IMR-90 (cell line): ENCODE results near the gene MAB21L4. TPM values are rescaled to one million over a fixed set of nuclear protein-coding genes. Genes with fewer than 3 reads are reported as not detected.

Experiments used
- ATAC-seq: fragments of 200-7000 bp; cut with Tn5 transposase; 2 replicates; pipeline ENCODE4 v1.9.1; 2020; ENCODE audit warnings: low read depth, mild to moderate bottlenecking, moderate library complexity
- BruUV-seq: library from RNA; stranded (reverse); fragments of 400-500 nt; replicated peaks from 2 replicates; lab custom pipeline; 2021; lab: Mats Ljungman, UMichigan
- CTCF ChIA-PET: fragments of 300-600 bp; formaldehyde crosslinking; extraction: SDS; loops from one replicate; lab custom pipeline; 2021; ENCODE audit warnings: antibody characterized with exemption; lab: Yijun Ruan, JAX
- POLR2A ChIA-PET: fragments of 300-600 bp; sonication (Branson Sonifier 250); formaldehyde crosslinking; loops from one replicate; lab custom pipeline; 2022; ENCODE audit warnings: antibody characterized with exemption; ENCODE audit not compliant: unreplicated experiment; lab: Charles Lee
- DNase-seq: peaks from one replicate; pipeline ENCODE4 v3.0.0; 2013
- H2AFZ ChIP-seq: replicated peaks from 2 replicates; pipeline ENCODE3; 2013; ENCODE audit warnings: low read length, mild to moderate bottlenecking; ENCODE audit not compliant: poor library complexity
- H2AK5ac ChIP-seq: 2 replicates; pipeline ENCODE4 v1.6.1; 2013; ENCODE audit warnings: low read depth, low read length, inconsistent platforms
- H2AK9ac ChIP-seq: replicated peaks from 2 replicates; pipeline ENCODE3; 2013; ENCODE audit warnings: mild to moderate bottlenecking, low read depth, low read length, moderate library complexity; ENCODE audit not compliant: poor library complexity
- H2BK120ac ChIP-seq: 2 replicates; pipeline ENCODE4 v1.6.1; 2013; ENCODE audit warnings: low read depth, low read length, inconsistent platforms
- H2BK15ac ChIP-seq: 3 replicates; pipeline ENCODE4 v1.6.1; 2013; ENCODE audit warnings: low read depth, low read length, inconsistent platforms
- H2BK20ac ChIP-seq: 2 replicates; pipeline ENCODE4 v1.6.1; 2013; ENCODE audit warnings: low read depth, mild to moderate bottlenecking, inconsistent platforms, low read length, moderate library complexity
- H2BK5ac ChIP-seq: 2 replicates; pipeline ENCODE4 v1.6.1; 2013; ENCODE audit warnings: mild to moderate bottlenecking, low read depth, low read length, inconsistent platforms; ENCODE audit not compliant: poor library complexity, severe bottlenecking
- H3K14ac ChIP-seq: replicated peaks from 2 replicates; pipeline ENCODE4 v1.6.1; 2013; ENCODE audit warnings: low read depth, low read length, inconsistent platforms
- H3K18ac ChIP-seq: 2 replicates; pipeline ENCODE4 v1.6.1; 2013; ENCODE audit warnings: low read depth, low read length, control low read depth
- H3K23ac ChIP-seq: 2 replicates; pipeline ENCODE4 v1.6.1; 2013; ENCODE audit warnings: low read depth, low read length, inconsistent platforms
- H3K27ac ChIP-seq: 2 replicates; pipeline ENCODE4 v1.5.1; 2013; ENCODE audit warnings: mild to moderate bottlenecking, control low read depth, low read length; ENCODE audit not compliant: insufficient read depth
- H3K27me3 ChIP-seq: 2 replicates; pipeline ENCODE4 v1.6.1; 2013; ENCODE audit warnings: low read length; ENCODE audit not compliant: control insufficient read depth, insufficient read depth
- H3K36me3 ChIP-seq: 2 replicates; pipeline ENCODE4 v1.6.1; 2013; ENCODE audit warnings: low read length, mixed read lengths; ENCODE audit not compliant: control insufficient read depth, insufficient read depth
- H3K4ac ChIP-seq: 2 replicates; pipeline ENCODE4 v1.6.1; 2013; ENCODE audit warnings: low read depth, low read length, inconsistent platforms
- H3K4me1 ChIP-seq: 2 replicates; pipeline ENCODE4 v1.6.1; 2013; ENCODE audit warnings: low read length, mixed read lengths; ENCODE audit not compliant: control insufficient read depth, insufficient read depth
- H3K4me2 ChIP-seq: 2 replicates; pipeline ENCODE4 v1.6.1; 2013; ENCODE audit warnings: low read depth, mild to moderate bottlenecking, control low read depth, low read length, moderate library complexity
- H3K4me3 ChIP-seq: 2 replicates; pipeline ENCODE4 v1.5.1; 2013; ENCODE audit warnings: low read depth, mild to moderate bottlenecking, control low read depth, low read length, moderate library complexity; ENCODE audit not compliant: insufficient read depth
- H3K56ac ChIP-seq: 2 replicates; pipeline ENCODE4 v1.6.1; 2013; ENCODE audit warnings: low read length, inconsistent platforms; ENCODE audit not compliant: insufficient read depth; ENCODE audit errors: extremely low read depth
- H3K79me1 ChIP-seq, 2 experiments: 2 replicates each; pipeline ENCODE4 v1.6.1; 2013; ENCODE audit warnings: low read length in 2 of 2, inconsistent platforms in 1 of 2, low read depth in 1 of 2
- H3K9ac ChIP-seq: 2 replicates; pipeline ENCODE4 v1.6.1; 2013; ENCODE audit warnings: low read depth, low read length, control low read depth
- H3K9me1 ChIP-seq: 2 replicates; pipeline ENCODE4 v1.6.1; 2013; ENCODE audit warnings: low read length, inconsistent platforms; ENCODE audit not compliant: insufficient read depth
- H3K9me3 ChIP-seq: 2 replicates; pipeline ENCODE4 v1.6.1; 2013; ENCODE audit warnings: low read length; ENCODE audit not compliant: control insufficient read depth, insufficient read depth
- H4K20me1 ChIP-seq: 2 replicates; pipeline ENCODE4 v1.6.1; 2013; ENCODE audit warnings: low read length, inconsistent platforms; ENCODE audit not compliant: insufficient read depth
- H4K5ac ChIP-seq: 2 replicates; pipeline ENCODE4 v1.6.1; 2013; ENCODE audit warnings: mild to moderate bottlenecking, low read depth, low read length, control low read depth
- H4K8ac ChIP-seq, 2 experiments: 2 replicates each; pipeline ENCODE4 v1.6.1; 2013; ENCODE audit warnings: low read depth in 2 of 2, low read length in 2 of 2, control low read depth in 1 of 2, inconsistent platforms in 1 of 2
- H4K91ac ChIP-seq: 2 replicates; pipeline ENCODE4 v1.6.1; 2013; ENCODE audit warnings: low read depth, low read length, inconsistent platforms; ENCODE audit not compliant: insufficient read depth
- CHD1 ChIP-seq: IDR thresholded peaks from 2 replicates; pipeline ENCODE4 v1.6.1; 2012; ENCODE audit warnings: low read depth, low read length, improper control_type of control experiment
- MAFK ChIP-seq: IDR thresholded peaks from 2 replicates; pipeline ENCODE4 v1.6.1; 2012; ENCODE audit warnings: low read depth, low read length, improper control_type of control experiment
- MXI1 ChIP-seq: IDR thresholded peaks from 2 replicates; pipeline ENCODE4 v1.6.1; 2012; ENCODE audit warnings: low read depth, mild to moderate bottlenecking, low read length, moderate library complexity, borderline replicate concordance
- RCOR1 ChIP-seq: IDR thresholded peaks from 2 replicates; pipeline ENCODE4 v1.6.1; 2012; ENCODE audit warnings: mild to moderate bottlenecking, low read length, improper control_type of control experiment; ENCODE audit not compliant: insufficient replicate concordance
- WGBS, 2 experiments: methylation state at CpG; one replicate each; pipeline versions ENCODE4 v1.1.5 to v1.1.7; 2013; ENCODE audit warnings: missing lambda C conversion rate in 2 of 2; ENCODE audit not compliant: insufficient read length in 1 of 2; ENCODE audit errors: extremely low coverage in 2 of 2; 5-methylcytosine and 5-hydroxymethylcytosine counted together
- dilution Hi-C: fragments of 300-500 bp; cut with HindIII; formaldehyde crosslinking; loops from one replicate; pipeline ENCODE4 v1.14.3; 2018; ENCODE audit warnings: low sequenced_read_pairs; ENCODE audit not compliant: unreplicated experiment
- in situ Hi-C: fragments of 300-500 bp; cut with MboI; formaldehyde crosslinking; loops from 3 replicates; pipeline ENCODE4 v1.14.3; 2019; ENCODE audit warnings: low sequenced_read_pairs, inconsistent platforms, mixed read lengths
- intact Hi-C: fragments of 100-400 bp; cut with micrococcal nuclease; formaldehyde crosslinking; loops from 2 replicates; pipeline ENCODE4 v1.10.0; 2022
- polyA plus RNA-seq, 3 experiments: library from polyadenylated mRNA; depleted of rRNA; stranded (reverse); fragments of >200 nt; gene quantifications; 2 replicates each; pipeline ENCODE4 v1.2.3, GENCODE V29; 2012; ENCODE audit warnings: low replicate concordance in 1 of 3
- total RNA-seq: library from RNA; depleted of rRNA; stranded (reverse); fragments of >200 nt; gene quantifications from 2 replicates; pipeline ENCODE4 v1.2.3, GENCODE V29; 2012
- TF ChIP-seq, protein P1 (sequence below): fragments of 150-350 bp; IDR thresholded peaks from 2 replicates; pipeline ENCODE4 v1.6.1; 2016; ENCODE audit warnings: low read depth, mild to moderate bottlenecking, low read length, moderate library complexity, borderline replicate concordance
- TF ChIP-seq, protein P2 (sequence below): fragments of 150-350 bp; IDR thresholded peaks from 2 replicates; pipeline ENCODE4 v1.6.1; 2017; ENCODE audit warnings: mild to moderate bottlenecking, antibody characterized with exemption, low read length, low read depth

The MAB21L4 gene
- total and polyA plus RNA-seq, 2 of the 4 experiments (the other 2 are of a cell fraction): not detected

DNA sequence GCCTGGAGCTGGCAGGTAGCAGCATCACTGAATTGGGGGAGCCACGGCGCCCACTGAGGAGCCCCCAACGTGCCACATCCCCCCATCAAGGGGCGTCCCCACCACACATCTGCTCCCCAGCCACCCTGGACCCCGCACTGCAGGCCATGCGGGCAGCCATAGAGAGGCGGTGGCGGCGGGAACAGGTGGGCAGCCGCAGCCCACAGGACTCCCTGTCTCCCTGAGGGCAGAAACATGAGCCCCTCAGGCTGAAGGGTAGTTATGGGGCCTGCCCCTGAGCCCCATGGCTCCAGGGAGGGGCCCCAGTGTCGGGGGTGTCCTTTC, 36.7 kb upstream of the MAB21L4 start:
- Histone ChIP-seq H3K56ac (no peak overlapping the region), H3K4me3 (no peak overlapping the region), H3K4me2 (no peak overlapping the region), H3K27me3 (peaks cover 26% of the 10 kb centered on the region), H2BK5ac (no peak overlapping the region), H4K20me1 (no peaks in the 10 kb centered on the region), H3K18ac (no peak overlapping the region), H4K5ac (no peak overlapping the region), H3K4ac (no peak overlapping the region), H2AK5ac (no peak overlapping the region), H2BK120ac (no peak overlapping the region), H3K9me1 (no peaks in the 10 kb centered on the region), H3K9me3 (peaks cover 3% of the 10 kb centered on the region), H4K8ac (no peak overlapping the region), H3K36me3 (no peaks in the 10 kb centered on the region), H2BK15ac (no peak overlapping the region), H2AK9ac (no peak overlapping the region), H3K4me1 (no peaks in the 10 kb centered on the region), H3K14ac (no peak overlapping the region), H3K27ac (no peak overlapping the region), H2AFZ (no peak overlapping the region), H4K91ac (no peak overlapping the region), H2BK20ac (no peak overlapping the region), H3K23ac (no peak overlapping the region), H3K79me1 (no peaks in the 10 kb centered on the region), H3K9ac (no peak overlapping the region)
- no peak for TF ChIP-seq MAFK
- TF ChIP-seq, protein P1, sequence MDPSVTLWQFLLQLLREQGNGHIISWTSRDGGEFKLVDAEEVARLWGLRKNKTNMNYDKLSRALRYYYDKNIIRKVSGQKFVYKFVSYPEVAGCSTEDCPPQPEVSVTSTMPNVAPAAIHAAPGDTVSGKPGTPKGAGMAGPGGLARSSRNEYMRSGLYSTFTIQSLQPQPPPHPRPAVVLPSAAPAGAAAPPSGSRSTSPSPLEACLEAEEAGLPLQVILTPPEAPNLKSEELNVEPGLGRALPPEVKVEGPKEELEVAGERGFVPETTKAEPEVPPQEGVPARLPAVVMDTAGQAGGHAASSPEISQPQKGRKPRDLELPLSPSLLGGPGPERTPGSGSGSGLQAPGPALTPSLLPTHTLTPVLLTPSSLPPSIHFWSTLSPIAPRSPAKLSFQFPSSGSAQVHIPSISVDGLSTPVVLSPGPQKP: no peak
- TF ChIP-seq, protein P2, sequence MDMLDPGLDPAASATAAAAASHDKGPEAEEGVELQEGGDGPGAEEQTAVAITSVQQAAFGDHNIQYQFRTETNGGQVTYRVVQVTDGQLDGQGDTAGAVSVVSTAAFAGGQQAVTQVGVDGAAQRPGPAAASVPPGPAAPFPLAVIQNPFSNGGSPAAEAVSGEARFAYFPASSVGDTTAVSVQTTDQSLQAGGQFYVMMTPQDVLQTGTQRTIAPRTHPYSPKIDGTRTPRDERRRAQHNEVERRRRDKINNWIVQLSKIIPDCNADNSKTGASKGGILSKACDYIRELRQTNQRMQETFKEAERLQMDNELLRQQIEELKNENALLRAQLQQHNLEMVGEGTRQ: no peak
- TF ChIP-seq MXI1: no peak
- TF ChIP-seq RCOR1: no peak
- no peak for TF ChIP-seq CHD1
- ChIA-PET POLR2A (no interaction called here), CTCF (no interaction called here)
- in situ Hi-C loops (no loop called here), dilution Hi-C loops (no loop called here), intact Hi-C loops (no loop called here)
- BruUV-seq: no TSS peak
- DNase-seq (no peak), ATAC-seq (no peak)
- WGBS, 2 experiments: no CpG with 5 or more reads among the region's 11 CpGs
